GM21717 (cell line): Measurements from ENCODE around the gene RWDD1.
A peak's percentile ranks its signal among the peaks of the same experiment; 100 is the strongest.

ENCODE experiments used
- ATAC-seq: cut with Tn5 transposase; IDR thresholded peaks from one replicate; pipeline ENCODE4 v1.9.1; 2021; ENCODE audit warnings: mild to moderate bottlenecking, moderate library complexity; ENCODE audit not compliant: unreplicated experiment

RWDD1 gene

GRCh38 chr6:116605935-116606334 is 34.6 kb downstream of the RWDD1 start:
- no peak for ATAC-seq

DNA sequence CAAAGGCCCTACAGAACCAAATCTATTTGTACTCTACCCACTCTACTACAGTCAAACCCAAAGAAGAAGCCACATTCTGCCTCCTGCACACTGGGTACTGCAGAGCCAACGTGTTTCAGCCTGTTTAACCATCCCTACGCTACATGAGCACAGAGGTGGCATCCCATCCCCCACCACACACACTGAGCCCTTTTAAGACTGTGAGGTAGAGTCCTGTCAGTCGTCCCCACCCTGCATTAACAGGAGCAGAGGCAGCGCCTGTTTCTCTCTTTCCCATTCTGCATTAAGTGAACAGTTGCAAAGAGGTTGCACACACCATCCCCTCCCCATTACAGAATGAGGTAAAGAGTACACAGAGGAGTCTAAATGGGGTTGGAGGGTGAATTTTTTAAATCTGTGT is 39.8 kb downstream of the RWDD1 start:
- no peak for ATAC-seq

DNA sequence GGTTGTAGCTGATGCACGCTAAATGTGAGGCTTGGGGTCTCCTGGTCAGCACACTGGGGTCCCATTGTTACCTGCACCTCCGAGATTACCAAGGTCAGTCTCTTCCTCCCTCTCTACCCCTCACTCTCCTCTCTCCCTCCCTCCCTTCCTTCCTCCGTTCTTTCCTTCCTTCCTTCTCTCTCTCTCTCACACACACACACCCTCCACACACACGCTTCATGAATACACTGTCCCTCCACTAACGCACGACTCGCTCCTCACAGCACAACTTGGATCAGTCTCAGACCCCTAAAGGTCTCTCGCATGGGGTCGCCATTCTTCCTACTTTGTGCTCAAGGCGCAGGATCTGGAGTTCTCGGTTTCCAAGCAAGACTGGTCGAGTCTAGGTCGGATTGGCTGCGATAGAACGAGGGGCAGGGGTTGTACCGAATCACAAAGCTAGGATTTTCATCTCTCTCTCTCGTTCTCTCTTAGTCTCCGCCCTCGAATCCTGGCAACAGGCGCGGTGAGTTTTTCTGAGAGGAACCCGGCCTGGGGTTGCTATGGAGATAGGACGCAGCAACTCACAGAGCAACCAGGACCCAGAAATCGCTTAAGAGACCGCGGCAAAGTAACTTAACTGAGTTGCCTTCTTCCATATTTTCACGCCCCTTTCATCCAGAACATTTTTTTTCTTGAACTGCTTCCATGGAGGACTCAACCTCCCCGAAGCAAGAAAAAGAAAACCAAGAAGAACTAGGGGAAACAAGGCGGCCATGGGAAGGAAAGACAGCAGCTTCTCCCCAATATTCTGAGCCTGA is 44.8 kb downstream of the RWDD1 start, which contains the start of gene RSPH4A:
RSPH4A (plus strand) TSS at position 543 of the 800 bp plus-strand sequence; CDS start at position 688, 145 bp downstream.
- peak; percentile 100 for ATAC-seq

- peak; percentile 31 for ATAC-seq
Observed at GRCh38 chr6:116616737-116617053, 45.4 kb downstream of the RWDD1 start.

DNA sequence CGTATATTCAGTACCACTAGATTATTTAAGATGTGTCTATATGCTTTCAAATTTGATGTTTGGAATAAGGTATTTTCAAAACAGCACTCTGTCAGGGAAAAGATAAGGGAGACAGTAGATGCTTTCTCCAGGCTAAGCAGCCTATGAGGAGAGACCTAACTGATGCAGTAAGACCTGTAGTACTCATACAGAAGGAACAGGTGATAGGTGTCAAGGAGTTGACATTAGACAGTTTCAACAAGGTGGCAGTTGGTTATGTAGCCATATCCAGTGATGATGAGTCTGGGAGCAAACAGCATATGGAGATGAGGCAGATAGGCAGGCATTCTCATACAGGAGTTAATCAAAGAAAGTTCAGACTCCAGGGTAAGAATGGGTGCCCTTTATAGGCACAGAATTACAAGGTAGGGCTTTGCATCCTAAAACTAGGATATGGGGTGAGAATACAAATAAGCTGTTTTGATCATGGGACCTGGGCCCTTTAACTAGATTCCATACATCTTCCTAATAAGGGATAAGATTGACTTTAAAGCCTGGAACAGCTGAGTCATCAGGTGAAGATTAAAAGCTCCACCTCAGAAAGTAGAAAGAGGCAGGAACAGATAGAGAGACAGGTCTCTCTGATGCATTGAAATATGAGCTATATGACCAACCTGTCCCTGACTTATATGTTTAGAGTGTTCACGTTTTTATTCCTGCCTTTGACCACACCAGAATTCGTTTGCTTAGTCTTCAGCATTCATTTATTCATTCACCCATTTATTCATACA is 52.9 kb downstream of the RWDD1 start:
- ATAC-seq: no peak

- no peak for ATAC-seq
Observed at GRCh38 chr6:116625872-116626271, 54.6 kb downstream of the RWDD1 start.

- ATAC-seq: no peak
Observed at GRCh38 chr6:116629563-116629981, 58.3 kb downstream of the RWDD1 start.

GRCh38 chr6:116631379-116631990 is 60.2 kb downstream of the RWDD1 start:
- no peak for ATAC-seq

DNA sequence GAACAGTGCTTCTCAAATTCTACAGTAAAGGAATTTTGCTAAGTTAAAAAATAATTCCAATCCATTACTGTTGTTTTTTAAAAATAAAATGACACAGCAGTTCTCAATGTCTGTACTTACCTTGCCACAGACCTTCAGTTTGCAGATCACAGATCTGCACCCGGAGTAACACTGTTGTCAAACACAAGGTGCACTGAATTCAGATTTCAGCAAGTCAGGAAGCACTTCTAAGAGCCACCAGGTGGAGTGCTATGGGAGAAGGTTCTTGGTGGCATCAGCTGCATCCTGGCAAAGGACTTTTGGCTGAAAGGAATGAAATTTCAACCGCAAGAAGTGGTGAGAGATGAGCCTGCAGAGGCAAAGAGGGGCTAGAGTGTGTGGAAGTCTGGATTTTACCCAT is 62.4 kb downstream of the RWDD1 start:
- no peak for ATAC-seq
